K562 (cell line): ENCODE results near the gene FANCI. TPM values are rescaled to one million over a fixed set of nuclear protein-coding genes. Genes with fewer than 3 reads are reported as not detected.
A peak's percentile ranks its signal among the peaks of the same experiment; 100 is the strongest.

Source experiments
- CBFA2T2 ChIP-seq: fragments of 450-650 bp; conservative IDR thresholded peaks from 2 replicates; pipeline ENCODE4 v1.6.1; 2017; ENCODE audit warnings: mild to moderate bottlenecking
- CBX5 ChIP-seq: IDR thresholded peaks from 2 replicates; pipeline ENCODE4 v1.6.1; 2014; ENCODE audit warnings: low read depth, borderline replicate concordance
- EP400 ChIP-seq: fragments of 450-650 bp; IDR thresholded peaks from 2 replicates; pipeline ENCODE4 v1.6.1; 2017; ENCODE audit warnings: antibody characterized with exemption, mild to moderate bottlenecking, moderate library complexity
- ETV6 ChIP-seq, 3 experiments: fragments of 150-350 bp in 1 of 3; sonication (generic) in 1 of 3; formaldehyde crosslinking in 1 of 3; IDR thresholded peaks; 2 replicates each; pipeline versions ENCODE4 v1.6.1 to v1.8.0; 2014 to 2022; ENCODE audit warnings: borderline replicate concordance in 2 of 3, low read depth in 2 of 3, antibody characterized with exemption in 1 of 3, low read length in 1 of 3, mild to moderate bottlenecking in 1 of 3, missing genetic modification reagents in 1 of 3
- HDAC8 ChIP-seq: fragments of 450-650 bp; IDR thresholded peaks from 2 replicates; pipeline ENCODE4 v1.6.1; 2016; ENCODE audit warnings: mild to moderate bottlenecking, missing genetic modification characterization, moderate library complexity, missing compliant biosample characterization
- KLF16 ChIP-seq: IDR thresholded peaks from 2 replicates; pipeline ENCODE4 v1.6.1; 2016; ENCODE audit warnings: antibody characterized with exemption
- MLLT1 ChIP-seq, 2 experiments: fragments of 450-650 bp; IDR thresholded peaks; 2 replicates each; pipeline ENCODE4 v1.6.1; 2016
- MTA2 ChIP-seq: fragments of 450-650 bp; IDR thresholded peaks from 2 replicates; pipeline ENCODE4 v1.6.1; 2016; ENCODE audit warnings: low read depth
- NBN ChIP-seq: fragments of 450-650 bp; IDR thresholded peaks from 2 replicates; pipeline ENCODE4 v1.6.1; 2016; ENCODE audit warnings: low read depth, mild to moderate bottlenecking
- NFIC ChIP-seq: fragments of 450-650 bp; IDR thresholded peaks from 2 replicates; pipeline ENCODE4 v1.6.1; 2017; ENCODE audit warnings: mild to moderate bottlenecking, inconsistent platforms
- NFXL1 ChIP-seq: fragments of 450-650 bp; formaldehyde crosslinking; IDR thresholded peaks from 2 replicates; pipeline ENCODE4 v1.4.0; 2021; ENCODE audit warnings: mild to moderate bottlenecking
- POLR2AphosphoS5 ChIP-seq: IDR thresholded peaks from 2 replicates; pipeline ENCODE4 v1.6.1; 2011; ENCODE audit warnings: mild to moderate bottlenecking, low read depth, low read length, moderate library complexity; ENCODE audit not compliant: control insufficient read depth, insufficient read depth
- POLR2H ChIP-seq: IDR thresholded peaks from 2 replicates; pipeline ENCODE4 v1.6.1; 2016; ENCODE audit warnings: missing genetic modification characterization, low read depth, mild to moderate bottlenecking, control low read depth, missing compliant biosample characterization, moderate library complexity
- POU5F1 ChIP-seq: fragments of 150-350 bp; IDR thresholded peaks from 2 replicates; pipeline ENCODE4 v1.6.1; 2014; ENCODE audit warnings: borderline replicate concordance, low read length, low read depth, mild to moderate bottlenecking; ENCODE audit not compliant: partially characterized antibody
- RCOR1 ChIP-seq, 2 experiments: IDR thresholded peaks; 2 replicates each; pipeline ENCODE4 v1.6.1; 2012; ENCODE audit warnings: low read depth in 2 of 2, low read length in 2 of 2, borderline replicate concordance in 1 of 2, improper control_type of control experiment in 1 of 2
- SMARCE1 ChIP-seq: fragments of 450-650 bp; IDR thresholded peaks from 2 replicates; pipeline ENCODE4 v1.7.1; 2016; ENCODE audit warnings: mild to moderate bottlenecking
- SOX6 ChIP-seq: fragments of 450-650 bp; IDR thresholded peaks from 2 replicates; pipeline ENCODE4 v1.6.1; 2014; ENCODE audit warnings: mild to moderate bottlenecking
- SPI1 ChIP-seq: IDR thresholded peaks from 2 replicates; pipeline ENCODE4 v1.6.1; 2011; ENCODE audit warnings: low read depth, low read length, control low read depth, borderline replicate concordance
- TRIM24 ChIP-seq, 2 experiments: fragments of 450-650 bp; IDR thresholded peaks; 2 replicates each; pipeline ENCODE4 v1.6.1; 2016
- USF1 ChIP-seq: sonication (generic); formaldehyde crosslinking; IDR thresholded peaks from 2 replicates; pipeline ENCODE4 v1.9.0; 2022; ENCODE audit warnings: mild to moderate bottlenecking, missing genetic modification reagents
- ZBTB11 ChIP-seq, 3 experiments: fragments of 200-800 bp in 1 of 3; fragments of 250-450 bp in 1 of 3; fragments of 450-650 bp in 1 of 3; sonication (Bioruptor Pico) in 1 of 3; sonication (Bioruptor generic) in 1 of 3; formaldehyde crosslinking in 1 of 3; IDR thresholded peaks; 2 replicates each; pipeline versions ENCODE4 v1.6.1 to v1.8.0; 2016 to 2022; ENCODE audit warnings: mild to moderate bottlenecking in 2 of 3, missing genetic modification characterization in 2 of 3, missing compliant biosample characterization in 1 of 3, moderate library complexity in 1 of 3
- ZBTB17 ChIP-seq: fragments of 450-650 bp; formaldehyde crosslinking; IDR thresholded peaks from 2 replicates; pipeline ENCODE4 v1.4.0; 2020; ENCODE audit warnings: mild to moderate bottlenecking
- polyA plus RNA-seq, 8 experiments: library from polyadenylated mRNA; depleted of rRNA in 4 of 8; stranded (reverse) in 5 of 8; unstranded in 3 of 8; fragments of >200 nt; fragmentation: Nextera tagmentation in 2 of 8; fragmentation: Illumina TruSeq in 1 of 8; extraction: Ambion mirVana in 2 of 8; extraction: Trizol in 1 of 8; gene quantifications; 2 replicates each; pipeline versions ENCODE4 v1.2.1 to v1.2.3, GENCODE V29; 2011 to 2014; ENCODE audit warnings: inconsistent platforms in 1 of 8, missing spikeins in 1 of 8
- total RNA-seq, 7 experiments: library from RNA; depleted of rRNA in 6 of 7; stranded (reverse); fragments of >200 nt in 6 of 7; fragmentation: Illumina TruSeq in 2 of 7; extraction: Trizol in 2 of 7; gene quantifications; 2 replicates each; pipeline versions ENCODE4 v1.2.1 to v1.2.3, GENCODE V29; 2011 to 2021; ENCODE audit warnings: low replicate concordance in 1 of 7

The FANCI gene
- total and polyA plus RNA-seq, 9 of the 15 experiments (the other 6 are each of a cell fraction or from before 2014, with no cell fraction given), result 72.1 to 165 (median 131) TPM

- TF ChIP-seq ZBTB11 (CRISPR knock-in tag; IDR thresholded peaks at IDR 0.05) (peak in 1 of 3 experiments; percentile 51; a peak in 1 of 6 replicates), CBX5 (no peak), POLR2AphosphoS5 (peak; percentile 49; the same call in 1 of the 2 replicates), TRIM24 (IDR thresholded peaks at IDR 0.05) (peak in 1 of 2 experiments; percentile 56; a peak in 2 of 4 replicates), NFIC (peak; percentile 47), RCOR1 (IDR thresholded peaks at IDR 0.05; ENCODE audit: borderline replicate concordance in 1 of 2, low read depth in 2 of 2, low read length in 2 of 2) (peak; percentile 26 to 79; a peak in 3 of 4 replicates), USF1 (CRISPR knock-in tag) (peak; percentile 15; the same call in 1 of the 2 replicates), EP400 (0 out of 2 replicates have a peak, but pooled peaks have one; percentile 35), KLF16 (peak; percentile 34; the same call in 1 of the 2 replicates), SPI1 (no peak), NFXL1 (CRISPR knock-in tag) (no peak), HDAC8 (no peak), NBN (0 out of 2 replicates have a peak, but pooled peaks have one; percentile 15), SMARCE1 (peak; percentile 34; the same call in 1 of the 2 replicates), ZBTB17 (CRISPR knock-in tag) (peak; percentile 96), CBFA2T2 (peak; percentile 83), MLLT1 (IDR thresholded peaks at IDR 0.05) (peak in 1 of 2 experiments; percentile 97; a peak in 2 of 4 replicates), POLR2H (tag) (no peak), POU5F1 (no peak), MTA2 (peak; percentile 62), ETV6 (IDR thresholded peaks at IDR 0.05; ENCODE audit: borderline replicate concordance in 1 of 2, low read depth in 2 of 2, low read length in 1 of 2) (no peak), ETV6 (CRISPR knock-in tag; IDR thresholded peaks at IDR 0.05; ENCODE audit: borderline replicate concordance) (no peak), SOX6 (peak; percentile 76)
These were observed 17.2 kb upstream of the FANCI start (continued) for GRCh38 chr15:89226359-89227221.
